NCI-H2196 (cell line): ENCODE measurements around the gene APOBEC3F.
"Not testable (repeated sequence)": the region's sequence is repeated elsewhere in the genome, so short reads cannot be mapped to it uniquely, and the experiment has no call there.

ENCODE experiments used
- DNase-seq: peaks from one replicate; lab custom pipeline; 2025; ENCODE audit not compliant: unreplicated experiment; lab: John Stamatoyannopoulos, UW

APOBEC3F gene

DNA sequence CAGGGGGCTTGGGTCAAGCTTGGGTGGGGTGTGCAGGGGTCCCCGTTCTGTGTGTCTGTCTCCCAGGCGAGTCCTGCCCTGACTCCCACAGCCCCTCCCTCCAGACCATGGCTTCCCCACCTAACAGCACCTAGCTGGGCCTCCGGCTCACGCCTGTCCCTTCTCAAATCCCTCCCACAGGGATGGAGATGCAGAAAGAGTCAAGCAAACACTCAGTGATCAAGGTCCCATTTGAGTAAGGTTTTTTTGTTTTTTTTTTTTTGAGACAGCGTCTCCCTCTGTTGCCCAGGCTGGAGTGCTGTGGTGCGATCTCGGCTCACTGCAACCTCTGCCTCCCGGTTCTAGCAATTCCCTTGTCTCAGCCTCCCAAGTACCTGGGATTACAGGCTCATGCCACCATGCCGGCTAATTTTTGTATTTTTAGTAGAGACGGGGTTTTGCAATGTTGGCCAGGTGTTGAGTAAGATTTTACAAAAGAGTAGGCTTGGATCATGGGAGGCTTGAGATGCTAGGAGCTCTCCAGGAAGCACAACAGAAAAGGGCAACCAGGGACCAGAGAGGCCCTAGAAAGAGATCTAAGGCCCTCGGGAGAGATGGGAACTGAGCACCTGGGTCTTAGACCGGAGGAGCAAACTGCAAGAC lies 14.0 kb upstream of the APOBEC3F start:
- DNase-seq = no peak

- no peak for DNase-seq
Measured at GRCh38 chr22:39027717-39028116, 12.9 kb upstream of the APOBEC3F start.

DNA sequence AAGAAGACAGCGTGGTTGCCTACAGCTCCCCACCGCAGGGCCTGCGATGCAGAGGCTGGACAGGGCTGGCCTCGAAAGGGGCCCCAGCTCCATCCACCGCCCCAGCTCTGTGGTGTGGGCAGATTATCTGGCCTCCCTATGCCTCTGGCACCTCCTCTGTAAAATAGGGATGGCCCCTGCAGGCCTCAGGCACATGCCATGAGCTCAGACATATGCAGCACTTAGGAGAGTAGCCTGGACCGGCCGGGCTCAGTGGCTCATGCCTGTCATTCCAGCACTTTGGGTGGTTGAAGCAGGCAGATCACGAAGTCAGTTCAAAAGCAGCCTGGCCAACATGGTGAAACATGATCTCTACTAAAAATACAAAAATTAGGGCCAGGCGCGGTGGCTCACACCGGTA lies 12.4 kb upstream of the APOBEC3F start:
- no peak for DNase-seq

DNA sequence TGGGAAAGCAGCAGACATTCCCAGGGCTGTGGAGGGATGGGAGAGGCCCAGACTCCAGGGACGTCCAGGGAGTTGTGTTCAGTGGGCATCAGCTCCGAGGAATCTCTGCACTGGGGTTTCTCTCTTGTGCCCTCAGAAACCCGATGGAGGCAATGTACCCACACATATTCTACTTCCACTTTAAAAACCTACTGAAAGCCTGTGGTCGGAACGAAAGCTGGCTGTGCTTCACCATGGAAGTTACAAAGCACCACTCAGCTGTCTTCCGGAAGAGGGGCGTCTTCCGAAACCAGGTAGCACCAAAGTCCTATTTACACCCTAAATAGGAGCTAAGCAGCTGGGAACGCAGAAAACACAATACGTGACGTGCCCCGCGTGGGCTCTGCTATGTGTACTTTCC lies 11.4 kb upstream of the APOBEC3F start:
- DNase-seq = no peak

GRCh38 chr22:39030705-39031104 lies 10.0 kb upstream of the APOBEC3F start:
- DNase-seq = no peak

DNA sequence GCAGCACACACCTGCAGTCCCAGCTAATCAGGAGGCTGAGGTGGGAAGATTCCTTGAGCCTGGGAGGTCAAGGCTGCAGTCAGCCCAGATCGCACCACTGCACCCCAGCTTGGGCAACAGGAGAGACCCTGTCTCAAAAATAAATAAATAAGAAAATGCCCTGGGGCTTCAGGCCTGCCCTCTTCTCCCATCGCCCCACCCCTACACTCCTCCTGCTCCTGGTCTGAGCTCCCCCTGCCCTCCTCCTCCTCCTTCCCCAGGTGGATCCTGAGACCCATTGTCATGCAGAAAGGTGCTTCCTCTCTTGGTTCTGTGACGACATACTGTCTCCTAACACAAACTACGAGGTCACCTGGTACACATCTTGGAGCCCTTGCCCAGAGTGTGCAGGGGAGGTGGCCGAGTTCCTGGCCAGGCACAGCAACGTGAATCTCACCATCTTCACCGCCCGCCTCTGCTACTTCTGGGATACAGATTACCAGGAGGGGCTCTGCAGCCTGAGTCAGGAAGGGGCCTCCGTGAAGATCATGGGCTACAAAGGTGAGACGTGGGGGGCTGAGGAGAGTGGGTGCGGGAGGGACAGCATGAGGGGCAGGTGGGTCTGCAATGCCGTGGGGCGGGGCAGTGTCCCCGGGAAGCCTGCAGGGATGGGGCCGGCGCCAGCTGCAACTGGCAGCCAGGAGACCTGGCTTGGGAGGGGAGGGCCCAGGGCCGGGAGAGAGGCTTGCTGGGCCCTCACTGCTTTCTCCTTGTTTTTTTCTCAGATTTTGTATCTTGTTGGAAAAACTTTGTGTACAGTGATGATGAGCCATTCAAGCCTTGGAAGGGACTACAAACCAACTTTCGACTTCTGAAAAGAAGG lies 9.0 kb upstream of the APOBEC3F start:
- DNase-seq = not testable (repeated sequence)

- not testable (repeated sequence) for DNase-seq
Measured at GRCh38 chr22:39037071-39037470, 3.6 kb upstream of the APOBEC3F start.

DNA sequence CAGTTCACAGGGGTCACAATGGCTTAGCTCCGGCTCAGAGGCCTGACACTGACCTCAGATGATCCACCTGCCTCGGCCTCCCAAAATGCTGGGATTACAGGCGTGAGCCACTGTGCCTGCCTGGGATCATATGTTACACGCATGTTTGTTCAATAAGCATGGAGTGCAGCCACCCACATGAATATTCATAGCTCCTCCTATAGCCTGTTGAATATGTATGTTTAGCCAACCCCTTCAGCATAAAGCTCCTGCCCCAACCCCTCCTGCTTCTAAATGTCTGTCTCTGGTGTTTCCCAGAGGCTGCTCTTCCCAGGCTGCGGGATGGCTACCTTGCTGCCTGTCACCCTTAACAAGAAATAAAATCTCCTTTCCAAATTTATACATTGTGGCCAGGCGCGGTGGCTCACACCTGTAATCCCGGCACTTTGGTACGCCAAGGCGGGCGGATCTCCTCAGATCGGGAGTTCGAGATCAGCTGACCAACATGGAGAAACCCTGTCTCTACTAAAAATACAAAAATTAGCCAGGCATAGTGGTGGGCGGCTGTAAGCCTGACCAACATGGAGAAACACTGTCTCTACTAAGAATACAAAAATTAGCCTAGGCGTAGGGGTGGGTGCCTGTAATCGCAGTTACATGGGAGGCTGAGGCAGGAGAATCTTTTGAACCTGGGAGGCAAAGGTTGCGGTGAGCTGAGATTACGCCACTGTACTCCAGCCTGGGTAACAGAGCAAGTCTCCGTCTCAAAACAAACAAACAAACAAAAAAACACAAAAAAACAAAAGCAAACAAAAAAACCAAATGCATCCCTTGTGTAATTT lies 1.1 kb upstream of the APOBEC3F start:
- no peak for DNase-seq

DNA sequence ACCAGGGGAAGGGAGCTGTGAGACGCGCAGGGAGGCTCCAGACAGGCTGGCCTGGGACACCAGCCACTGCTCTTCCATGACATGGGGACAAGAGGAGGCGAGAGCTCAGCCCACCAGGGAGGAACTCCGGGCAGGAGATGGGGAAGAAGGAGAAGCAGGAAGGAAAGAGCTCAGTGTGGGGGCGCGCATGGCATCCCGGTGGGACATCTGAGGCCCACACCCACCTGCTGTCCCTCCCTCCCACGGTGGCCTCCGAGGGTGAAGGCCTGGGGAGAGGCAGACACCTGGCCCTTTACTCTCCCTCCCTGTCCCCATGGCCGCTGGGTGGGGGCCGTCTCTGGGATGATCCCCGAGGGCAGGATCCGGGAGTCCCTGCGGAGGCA lies 518 bp upstream of the APOBEC3F start:
- DNase-seq = not testable (repeated sequence)

GRCh38 chr22:39041908-39042307 lies 1.2 kb downstream of the APOBEC3F start:
- DNase-seq = no peak

DNA sequence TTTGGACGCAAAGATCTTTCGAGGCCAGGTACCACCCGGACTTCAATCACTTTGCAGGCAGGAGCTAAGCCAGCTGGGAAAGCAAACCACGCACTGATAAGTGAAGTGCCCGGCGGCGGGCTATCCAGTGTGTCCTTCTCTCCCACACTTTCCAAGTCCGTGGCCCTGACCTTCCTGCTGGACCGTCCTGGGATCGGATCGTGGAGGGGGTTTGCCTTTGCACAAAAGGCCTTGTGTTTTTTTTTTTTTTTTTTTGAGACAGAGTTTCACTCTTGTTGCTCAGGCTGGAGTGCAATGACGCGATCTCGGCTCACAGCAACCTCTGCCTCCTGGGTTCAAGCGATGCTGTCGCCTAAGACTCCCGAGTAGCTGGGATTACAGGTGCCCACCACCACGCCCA lies 2.4 kb downstream of the APOBEC3F start:
- not testable (repeated sequence) for DNase-seq

- not testable (repeated sequence) for DNase-seq
Measured at GRCh38 chr22:39045136-39045535, 4.5 kb downstream of the APOBEC3F start.

GRCh38 chr22:39049486-39049885 lies 8.8 kb downstream of the APOBEC3F start:
- not testable (repeated sequence) for DNase-seq

GRCh38 chr22:39051844-39052495 lies 11.3 kb downstream of the APOBEC3F start:
- DNase-seq = not testable (repeated sequence)

DNA sequence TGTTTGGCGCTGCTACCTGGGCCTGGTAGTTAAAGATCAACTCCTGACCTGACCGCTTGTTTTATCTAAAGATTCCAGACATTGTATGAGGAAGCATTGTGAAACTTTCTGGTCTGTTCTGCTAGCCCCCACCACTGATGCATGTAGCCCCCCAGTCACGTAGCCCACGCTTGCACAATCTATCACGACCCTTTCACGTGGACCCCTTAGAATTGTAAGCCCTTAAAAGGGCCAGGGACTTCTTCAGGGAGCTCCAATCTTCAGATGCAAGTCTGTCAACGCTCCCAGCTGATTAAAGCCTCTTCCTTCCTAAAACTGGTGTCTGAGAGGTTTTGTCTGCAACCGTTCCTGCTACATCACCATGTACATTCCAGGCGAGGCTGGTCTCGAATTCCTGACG lies 15.0 kb downstream of the APOBEC3F start:
- no peak for DNase-seq

DNA sequence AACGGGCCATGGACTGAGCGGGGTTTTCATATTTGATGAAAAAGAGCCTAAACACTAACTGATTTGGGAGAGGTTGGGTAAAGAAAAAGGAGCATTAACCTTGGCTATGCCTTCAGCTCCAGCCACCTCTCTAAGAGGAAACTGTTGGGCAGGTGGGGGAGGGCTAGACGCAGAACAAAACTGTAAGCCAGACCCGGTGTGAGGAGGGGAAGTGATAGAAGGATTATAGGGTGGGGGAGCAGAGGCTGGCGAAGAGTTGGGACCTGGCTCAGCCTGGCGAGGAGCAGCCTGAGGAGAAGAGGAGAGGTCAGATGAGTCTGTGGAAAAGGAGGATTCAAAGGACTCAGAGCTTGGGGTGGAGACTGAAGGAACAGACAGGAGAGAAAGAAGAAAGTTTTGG lies 20.6 kb downstream of the APOBEC3F start:
- DNase-seq = not testable (repeated sequence)

DNA sequence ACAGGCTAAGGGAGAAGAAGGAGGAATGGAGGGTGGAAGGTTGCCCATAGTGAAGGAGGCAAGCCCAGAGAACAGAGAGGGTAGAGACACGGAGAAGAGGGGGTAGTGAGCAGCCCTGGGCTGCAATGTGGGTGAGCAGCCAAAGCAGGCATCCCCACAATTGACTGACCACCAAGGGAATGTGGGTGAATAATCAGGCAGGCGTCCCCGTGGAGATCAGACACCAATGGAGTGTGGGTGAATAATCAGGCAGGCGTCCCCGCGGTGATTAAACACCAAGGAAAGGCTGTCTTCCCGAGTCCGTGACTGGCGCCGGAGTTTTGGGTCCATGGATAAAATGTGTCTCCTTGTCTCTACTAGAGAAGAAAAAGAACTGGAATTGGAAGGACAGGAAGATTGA lies 21.3 kb downstream of the APOBEC3F start:
- not testable (repeated sequence) for DNase-seq

DNA sequence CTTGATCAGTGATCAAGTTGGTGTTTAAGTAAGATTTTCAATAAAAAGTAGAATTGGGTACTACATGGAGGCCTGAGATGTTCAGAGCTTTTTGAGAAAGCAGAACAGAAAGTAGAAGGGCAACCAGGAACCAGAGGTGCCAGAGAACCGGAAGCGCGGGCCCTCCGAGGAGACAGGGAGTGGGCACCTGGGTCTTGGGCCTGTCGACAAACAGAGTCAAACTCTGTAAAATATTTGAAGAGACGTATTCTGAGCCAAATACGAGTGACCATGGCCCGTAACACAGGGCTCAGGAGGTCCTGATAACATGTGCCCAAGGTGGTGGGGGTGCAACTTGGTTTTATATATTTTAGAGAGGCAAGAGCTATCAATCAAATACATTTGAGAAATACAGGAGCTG lies 23.2 kb downstream of the APOBEC3F start:
- DNase-seq = not testable (repeated sequence)

- not testable (repeated sequence) for DNase-seq
Measured at GRCh38 chr22:39066442-39067276, 26.0 kb downstream of the APOBEC3F start.
